ENCODE results near the gene PTGIR.

DNA sequence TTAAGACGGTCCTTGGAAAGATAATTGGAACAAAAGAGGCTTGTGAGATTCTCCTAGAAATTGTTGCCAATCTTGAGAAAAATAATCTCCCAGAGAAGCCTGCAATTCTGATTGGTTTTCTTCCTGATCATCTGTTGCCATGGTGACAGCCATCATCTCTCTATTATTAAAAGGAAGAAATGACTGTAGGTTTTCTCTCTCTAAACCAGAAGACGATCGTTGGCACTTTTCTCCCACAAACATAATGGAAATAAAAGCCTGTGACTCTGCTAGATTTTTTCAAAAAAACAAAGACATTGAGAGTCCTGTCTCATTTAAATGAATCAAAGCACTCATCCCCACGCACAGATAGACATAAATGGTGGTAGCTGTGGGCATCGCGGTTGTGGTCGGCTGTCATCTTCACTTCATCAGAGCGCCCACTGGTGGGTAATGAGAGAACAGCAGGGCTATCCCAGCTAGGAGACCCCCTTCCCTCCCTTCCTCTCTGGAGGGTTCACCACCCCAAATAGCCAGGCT is 45.5 kb downstream of the PTGIR start:
- TF ChIP-seq, protein P1, sequence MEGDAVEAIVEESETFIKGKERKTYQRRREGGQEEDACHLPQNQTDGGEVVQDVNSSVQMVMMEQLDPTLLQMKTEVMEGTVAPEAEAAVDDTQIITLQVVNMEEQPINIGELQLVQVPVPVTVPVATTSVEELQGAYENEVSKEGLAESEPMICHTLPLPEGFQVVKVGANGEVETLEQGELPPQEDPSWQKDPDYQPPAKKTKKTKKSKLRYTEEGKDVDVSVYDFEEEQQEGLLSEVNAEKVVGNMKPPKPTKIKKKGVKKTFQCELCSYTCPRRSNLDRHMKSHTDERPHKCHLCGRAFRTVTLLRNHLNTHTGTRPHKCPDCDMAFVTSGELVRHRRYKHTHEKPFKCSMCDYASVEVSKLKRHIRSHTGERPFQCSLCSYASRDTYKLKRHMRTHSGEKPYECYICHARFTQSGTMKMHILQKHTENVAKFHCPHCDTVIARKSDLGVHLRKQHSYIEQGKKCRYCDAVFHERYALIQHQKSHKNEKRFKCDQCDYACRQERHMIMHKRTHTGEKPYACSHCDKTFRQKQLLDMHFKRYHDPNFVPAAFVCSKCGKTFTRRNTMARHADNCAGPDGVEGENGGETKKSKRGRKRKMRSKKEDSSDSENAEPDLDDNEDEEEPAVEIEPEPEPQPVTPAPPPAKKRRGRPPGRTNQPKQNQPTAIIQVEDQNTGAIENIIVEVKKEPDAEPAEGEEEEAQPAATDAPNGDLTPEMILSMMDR (IDR thresholded peaks at IDR 0.05), result no peak
- no peak for TF ChIP-seq POLR2A (IDR thresholded peaks at IDR 0.05)

Data from vagina (tissue), 2 donors.